ENCODE measurements around the gene STK39.
"Not testable (repeated sequence)": the region's sequence is repeated elsewhere in the genome, so short reads cannot be mapped to it uniquely, and the experiment has no call there.

STK39 gene

GRCh38 chr2:168247341-168248261, at the start of gene STK39:
TSS of gene STK39 (minus strand) at chr2:168247595. CDS start at chr2:168247435, 160 bp downstream.
- DNase-seq (ENCODE audit: low read depth in 2 of 2): peak; percentile 71 to 75

GRCh38 chr2:168295051-168295450, 47.7 kb upstream of the STK39 start:
- no peak for DNase-seq (ENCODE audit: low read depth in 2 of 2)

GRCh38 chr2:168294409-168294808, 47.0 kb upstream of the STK39 start:
- no peak for DNase-seq (ENCODE audit: low read depth in 2 of 2)

GRCh38 chr2:168293766-168294165, 46.4 kb upstream of the STK39 start:
- no peak for DNase-seq (ENCODE audit: low read depth in 2 of 2)

GRCh38 chr2:168290391-168290790, 43.0 kb upstream of the STK39 start:
- DNase-seq (ENCODE audit: low read depth in 2 of 2): no peak

- no peak for DNase-seq (ENCODE audit: low read depth in 2 of 2)
Observed at GRCh38 chr2:168289880-168290279, 42.5 kb upstream of the STK39 start.

- DNase-seq (ENCODE audit: low read depth in 2 of 2): no peak
Observed at GRCh38 chr2:168286535-168286934, 39.1 kb upstream of the STK39 start.

GRCh38 chr2:168278424-168278888, 31.1 kb upstream of the STK39 start:
- no peak for DNase-seq (ENCODE audit: low read depth in 2 of 2)

GRCh38 chr2:168277276-168277675, 29.9 kb upstream of the STK39 start:
- DNase-seq (ENCODE audit: low read depth in 2 of 2): no peak

GRCh38 chr2:168272225-168272624, 24.8 kb upstream of the STK39 start:
- DNase-seq (ENCODE audit: low read depth in 2 of 2): no peak

- not testable (repeated sequence) for DNase-seq (ENCODE audit: low read depth in 2 of 2)
Observed at GRCh38 chr2:168262926-168263325, 15.5 kb upstream of the STK39 start.

GRCh38 chr2:168256448-168256847, 9.1 kb upstream of the STK39 start:
- DNase-seq (ENCODE audit: low read depth in 2 of 2): no peak

GRCh38 chr2:168255866-168256265, 8.5 kb upstream of the STK39 start:
- no peak for DNase-seq (ENCODE audit: low read depth in 2 of 2)

- no peak for DNase-seq (ENCODE audit: low read depth in 2 of 2)
Observed at GRCh38 chr2:168255103-168255502, 7.7 kb upstream of the STK39 start.

- DNase-seq (ENCODE audit: low read depth in 2 of 2): no peak
Observed at GRCh38 chr2:168254158-168254935, 7.0 kb upstream of the STK39 start.

- no peak for DNase-seq (ENCODE audit: low read depth in 2 of 2)
Observed at GRCh38 chr2:168253379-168253778, 6.0 kb upstream of the STK39 start.

GRCh38 chr2:168252976-168253375, 5.6 kb upstream of the STK39 start:
- DNase-seq (ENCODE audit: low read depth in 2 of 2): no peak

GRCh38 chr2:168246483-168247340, 683 bp downstream of the STK39 start:
- DNase-seq (ENCODE audit: low read depth in 2 of 2): peak; percentile 62 to 68

- DNase-seq (ENCODE audit: low read depth in 2 of 2): no peak
Observed at GRCh38 chr2:168246072-168246482, 1.3 kb downstream of the STK39 start.

- no peak for DNase-seq (ENCODE audit: low read depth in 2 of 2)
Observed at GRCh38 chr2:168245074-168245825, 2.1 kb downstream of the STK39 start.

- DNase-seq (ENCODE audit: low read depth in 2 of 2): peak; percentile 13 to 45
Observed at GRCh38 chr2:168244318-168244717, 3.1 kb downstream of the STK39 start.

Data from stimulated activated CD8-positive, alpha-beta memory T cell treated with anti-CD3 and anti-CD28 coated beads, Interleukin-15, amount 100 ng/mL, for 48 hours (primary cell).